ENCODE data around the gene RELN.

The RELN gene

GRCh38 chr7:103577059-103577458, 412.4 kb downstream of the RELN start:
- TF ChIP-seq REST (IDR thresholded peaks at IDR 0.05; ENCODE audit: insufficient read depth in 1 of 2, low read depth in 2 of 2, low read length in 2 of 2): no peak
- TF ChIP-seq POLR2AphosphoS5 (IDR thresholded peaks at IDR 0.05; ENCODE audit: low read depth, low read length): no peak
- no peak for TF ChIP-seq FOXP2 (optimal IDR thresholded peaks at IDR 0.05; ENCODE audit: borderline replicate concordance, extremely low read depth, extremely low read length, insufficient read depth)
- TF ChIP-seq SIN3A (IDR thresholded peaks at IDR 0.05; ENCODE audit: borderline replicate concordance, insufficient read depth, low read length): no peak
- no peak for TF ChIP-seq TAF1 (IDR thresholded peaks at IDR 0.05; ENCODE audit: borderline replicate concordance, insufficient read depth, low read length)

- TF ChIP-seq SIN3A (IDR thresholded peaks at IDR 0.05; ENCODE audit: borderline replicate concordance, insufficient read depth, low read length) (no peak), REST (IDR thresholded peaks at IDR 0.05; ENCODE audit: insufficient read depth in 1 of 2, low read depth in 2 of 2, low read length in 2 of 2) (no peak), TAF1 (IDR thresholded peaks at IDR 0.05; ENCODE audit: borderline replicate concordance, insufficient read depth, low read length) (no peak), POLR2AphosphoS5 (IDR thresholded peaks at IDR 0.05; ENCODE audit: low read depth, low read length) (no peak), FOXP2 (optimal IDR thresholded peaks at IDR 0.05; ENCODE audit: borderline replicate concordance, extremely low read depth, extremely low read length, insufficient read depth) (no peak)
These were observed 412.8 kb downstream of the RELN start for GRCh38 chr7:103576641-103577040.

- no peak for TF ChIP-seq SIN3A (IDR thresholded peaks at IDR 0.05; ENCODE audit: borderline replicate concordance, insufficient read depth, low read length)
- TF ChIP-seq REST (IDR thresholded peaks at IDR 0.05; ENCODE audit: insufficient read depth in 1 of 2, low read depth in 2 of 2, low read length in 2 of 2): no peak
- TF ChIP-seq POLR2AphosphoS5 (IDR thresholded peaks at IDR 0.05; ENCODE audit: low read depth, low read length): no peak
- TF ChIP-seq TAF1 (IDR thresholded peaks at IDR 0.05; ENCODE audit: borderline replicate concordance, insufficient read depth, low read length): no peak
- no peak for TF ChIP-seq FOXP2 (optimal IDR thresholded peaks at IDR 0.05; ENCODE audit: borderline replicate concordance, extremely low read depth, extremely low read length, insufficient read depth)
These were observed 414.9 kb downstream of the RELN start for GRCh38 chr7:103574576-103574975.

- TF ChIP-seq TAF1 (IDR thresholded peaks at IDR 0.05; ENCODE audit: borderline replicate concordance, insufficient read depth, low read length): no peak
- TF ChIP-seq SIN3A (IDR thresholded peaks at IDR 0.05; ENCODE audit: borderline replicate concordance, insufficient read depth, low read length): no peak
- no peak for TF ChIP-seq POLR2AphosphoS5 (IDR thresholded peaks at IDR 0.05; ENCODE audit: low read depth, low read length)
- TF ChIP-seq REST (IDR thresholded peaks at IDR 0.05; ENCODE audit: insufficient read depth in 1 of 2, low read depth in 2 of 2, low read length in 2 of 2): no peak
- TF ChIP-seq FOXP2 (optimal IDR thresholded peaks at IDR 0.05; ENCODE audit: borderline replicate concordance, extremely low read depth, extremely low read length, insufficient read depth): no peak
These were observed 415.9 kb downstream of the RELN start for GRCh38 chr7:103573479-103574058.

Measured in PFSK-1 (cell line).